NCI-H1105 treated with DMSO at 0.1 percent for 48 hours (cell line): ENCODE results near the gene LPCAT3.

Source experiments
- DNase-seq: peaks from one replicate; lab custom pipeline; 2025; lab: John Stamatoyannopoulos, UW

Gene LPCAT3

GRCh38 chr12:6936636-6937480 lies 81.4 kb downstream of the LPCAT3 start:
- DNase-seq: peak; percentile 72

- DNase-seq: no peak
These were observed 82.1 kb downstream of the LPCAT3 start for GRCh38 chr12:6936194-6936635.

- DNase-seq: no peak
These were observed 82.7 kb downstream of the LPCAT3 start for GRCh38 chr12:6935371-6936193.

GRCh38 chr12:6934110-6934509 lies 84.2 kb downstream of the LPCAT3 start:
- no peak for DNase-seq

- DNase-seq: no peak
These were observed 85.5 kb downstream of the LPCAT3 start for GRCh38 chr12:6932766-6933165.

GRCh38 chr12:6929466-6930452 lies 88.5 kb downstream of the LPCAT3 start:
- DNase-seq: no peak

GRCh38 chr12:6928703-6929407 lies 89.4 kb downstream of the LPCAT3 start:
- DNase-seq: no peak

GRCh38 chr12:6928022-6928702 lies 90.1 kb downstream of the LPCAT3 start:
- no peak for DNase-seq

- DNase-seq: peak; percentile 52
These were observed 90.8 kb downstream of the LPCAT3 start, which contains the start of gene ATN1 for GRCh38 chr12:6927379-6928021. Gene ATN1 (plus strand): TSS chr12:6927959. CDS start chr12:6934002, 6,043 bp downstream.
